Parathyroid adenoma (tissue), 2 donors: ENCODE results near the gene PSPN.

Source experiments
- H2AFZ ChIP-seq: fragments of 300-600 bp; sonication (generic); one replicate; pipeline ENCODE4 v1.7.0; 2017; ENCODE audit warnings: antibody characterized with exemption, mild to moderate bottlenecking
- H3K27ac ChIP-seq: fragments of 300-600 bp; sonication (generic); one replicate; pipeline ENCODE4 v1.7.0; 2017
- H3K27me3 ChIP-seq: fragments of 300-600 bp; sonication (generic); one replicate; pipeline ENCODE4 v1.7.0; 2017; ENCODE audit warnings: low read length; ENCODE audit not compliant: control insufficient read depth, insufficient read depth
- H3K36me3 ChIP-seq: fragments of 300-600 bp; sonication (generic); one replicate; pipeline ENCODE4 v1.7.0; 2017; ENCODE audit warnings: low read length; ENCODE audit not compliant: control insufficient read depth, insufficient read depth
- H3K4me1 ChIP-seq: fragments of 300-600 bp; sonication (generic); one replicate; pipeline ENCODE4 v1.7.0; 2017; ENCODE audit warnings: control low read depth
- H3K4me2 ChIP-seq: fragments of 300-600 bp; sonication (generic); one replicate; pipeline ENCODE4 v1.7.0; 2017; ENCODE audit warnings: low read length
- H3K4me3 ChIP-seq: fragments of 300-600 bp; sonication (generic); one replicate; pipeline ENCODE4 v1.7.0; 2017; ENCODE audit warnings: low read depth, low read length
- H3K79me2 ChIP-seq: fragments of 300-600 bp; sonication (generic); one replicate; pipeline ENCODE4 v1.7.0; 2017; ENCODE audit warnings: control low read depth
- H3K9ac ChIP-seq: fragments of 300-600 bp; sonication (generic); one replicate; pipeline ENCODE4 v1.7.0; 2017; ENCODE audit warnings: mild to moderate bottlenecking
- H3K9me3 ChIP-seq: fragments of 300-600 bp; sonication (generic); one replicate; pipeline ENCODE4 v1.7.0; 2017; ENCODE audit warnings: low read length; ENCODE audit not compliant: control insufficient read depth
- CTCF ChIP-seq: fragments of 300-600 bp; sonication (generic); IDR thresholded peaks from one replicate; pipeline ENCODE4 v1.7.0; 2017; ENCODE audit warnings: antibody characterized with exemption, mild to moderate bottlenecking
- donor health status: primary hyperparathyroidism.

Gene PSPN

DNA sequence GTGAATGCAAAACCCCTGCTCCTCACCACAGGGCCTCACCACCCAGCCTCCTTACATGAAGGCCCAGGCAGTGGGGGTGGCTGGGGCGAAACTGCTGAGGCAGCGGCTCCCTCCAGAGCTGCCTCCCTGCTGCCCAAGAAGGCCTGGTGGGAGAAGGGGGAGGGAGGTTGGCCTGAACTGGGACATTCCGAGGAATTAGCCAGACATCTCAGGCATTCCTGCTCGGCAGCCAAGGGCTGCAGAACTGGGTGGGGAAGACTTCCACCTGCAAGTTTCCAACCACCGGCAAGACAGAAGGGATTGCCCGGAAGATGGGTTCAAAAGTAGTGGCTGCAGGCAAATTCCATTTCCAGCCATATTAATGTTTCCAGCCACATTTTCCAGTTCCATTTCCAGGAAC is 2.3 kb upstream of the PSPN start:
- Histone ChIP-seq H3K4me1 (no peaks in the 10 kb centered on the region), H3K27ac (peak overlapping the region; percentile 4), H3K4me3 (no peak overlapping the region), H3K9ac (no peak overlapping the region), H3K36me3 (no peaks in the 10 kb centered on the region), H2AFZ (no peak overlapping the region), H3K4me2 (no peak overlapping the region), H3K27me3 (no peaks in the 10 kb centered on the region), H3K79me2 (no peaks in the 10 kb centered on the region), H3K9me3 (no peaks in the 10 kb centered on the region)
- no peak for TF ChIP-seq CTCF

DNA sequence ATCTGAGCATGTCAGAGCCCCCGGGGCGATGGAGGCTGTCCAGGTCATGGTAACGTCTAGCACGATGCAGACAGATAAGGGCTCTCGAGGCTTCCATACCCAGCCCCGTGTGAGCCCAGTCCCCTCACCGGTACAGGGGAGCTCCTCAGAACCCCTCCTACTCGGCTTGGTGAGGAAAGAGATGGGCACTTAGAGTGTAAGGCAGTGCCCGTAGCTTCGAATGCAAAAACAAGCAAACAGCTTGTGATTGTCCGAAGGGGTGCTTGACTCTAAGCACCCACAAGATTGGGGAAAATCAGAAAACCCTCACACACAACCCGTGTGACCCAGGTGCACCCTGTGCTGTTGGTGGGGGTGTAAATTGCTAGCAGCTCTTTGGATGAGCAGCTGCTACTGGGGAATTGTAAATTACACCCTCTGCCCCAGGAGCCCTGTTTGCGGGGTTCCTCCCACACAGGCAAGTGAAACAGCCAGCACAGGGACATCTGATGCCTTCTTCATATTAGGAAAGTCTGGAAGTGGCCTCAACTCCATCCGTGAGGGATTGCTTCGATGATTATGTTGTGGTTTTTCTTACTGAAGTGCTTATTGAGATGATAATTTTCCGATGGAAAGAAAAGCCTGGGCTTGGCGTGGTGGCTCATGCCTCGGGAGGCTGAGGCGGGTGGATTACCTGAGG is 918 bp upstream of the PSPN start:
- H3K4me1 ChIP-seq: no peaks in the 10 kb centered on the region

DNA sequence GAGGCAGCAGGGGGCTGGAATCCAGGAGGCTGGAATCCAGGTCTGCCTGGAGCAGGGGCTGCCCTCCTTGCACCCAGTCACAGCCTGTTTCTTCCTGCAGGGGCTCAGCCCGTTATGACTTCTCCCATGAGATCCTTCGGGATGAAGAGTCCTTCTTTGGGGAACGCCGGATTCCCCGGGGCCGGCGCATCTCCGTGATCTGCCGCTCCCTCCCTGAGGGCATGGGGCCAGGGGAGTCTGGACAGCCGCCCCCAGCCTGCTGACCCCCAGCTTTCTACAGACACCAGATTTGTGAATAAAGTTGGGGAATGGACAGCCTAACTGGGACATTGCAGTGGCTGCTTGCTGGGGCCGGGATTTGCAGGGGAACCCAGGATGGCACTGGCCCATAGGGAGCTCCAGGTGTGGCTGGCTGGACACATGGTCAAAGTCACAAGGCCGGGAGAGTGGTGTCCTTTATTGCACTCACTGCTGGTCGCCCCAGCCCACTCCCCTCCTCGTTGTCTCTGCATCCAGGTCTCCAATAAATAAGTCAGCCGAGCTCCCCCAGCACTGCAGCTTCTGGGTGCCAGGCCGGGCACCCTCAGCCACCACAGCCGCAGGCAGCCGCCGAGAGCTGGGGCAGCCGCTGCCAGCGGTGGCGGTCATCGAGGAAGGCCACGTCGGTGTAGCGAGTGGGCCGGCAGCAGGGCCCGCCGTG is 872 bp downstream of the PSPN start:
- Histone ChIP-seq H3K4me3 (no peak overlapping the region), H2AFZ (no peak overlapping the region), H3K4me2 (no peak overlapping the region), H3K27me3 (no peaks in the 10 kb centered on the region), H3K9ac (no peak overlapping the region), H3K27ac (no peak overlapping the region), H3K9me3 (no peaks in the 10 kb centered on the region), H3K4me1 (no peaks in the 10 kb centered on the region), H3K36me3 (no peaks in the 10 kb centered on the region), H3K79me2 (no peaks in the 10 kb centered on the region)
- TF ChIP-seq CTCF: no peak

More for the DNA sequence above, 918 bp upstream of the PSPN start:
- no peak overlapping the region for H2AFZ ChIP-seq
- H3K9me3 ChIP-seq: no peaks in the 10 kb centered on the region
- H3K9ac ChIP-seq: no peak overlapping the region
- H3K27ac ChIP-seq: no peak overlapping the region
- H3K4me2 ChIP-seq: no peak overlapping the region
- no peaks in the 10 kb centered on the region for H3K27me3 ChIP-seq
- H3K79me2 ChIP-seq: no peaks in the 10 kb centered on the region
- no peak for TF ChIP-seq CTCF
- no peak overlapping the region for H3K4me3 ChIP-seq
- no peaks in the 10 kb centered on the region for H3K36me3 ChIP-seq

DNA sequence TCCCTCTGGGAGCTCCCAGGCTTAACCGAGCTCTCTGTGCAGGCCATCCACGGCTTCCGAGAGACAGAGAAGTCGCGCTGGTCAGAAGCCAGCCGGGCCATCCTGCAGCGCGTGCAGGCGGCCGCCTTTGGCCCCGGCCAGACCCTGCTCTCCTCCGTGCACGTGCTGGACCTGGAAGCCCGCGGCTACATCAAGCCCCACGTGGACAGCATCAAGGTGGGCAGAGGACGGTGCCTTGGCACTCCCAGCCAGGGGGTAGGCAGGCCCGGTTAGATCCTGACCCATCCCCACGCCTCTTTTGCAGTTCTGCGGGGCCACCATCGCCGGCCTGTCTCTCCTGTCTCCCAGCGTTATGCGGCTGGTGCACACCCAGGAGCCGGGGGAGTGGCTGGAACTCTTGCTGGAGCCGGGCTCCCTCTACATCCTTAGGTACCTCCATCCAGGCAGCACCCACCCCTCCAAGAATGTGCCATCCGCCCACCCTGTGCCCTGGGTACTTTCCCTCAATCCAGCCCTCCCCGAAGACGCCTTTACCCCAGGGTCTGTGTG is 1.5 kb downstream of the PSPN start:
- Histone ChIP-seq H2AFZ (no peak overlapping the region), H3K4me2 (no peak overlapping the region), H3K27ac (no peak overlapping the region), H3K79me2 (no peaks in the 10 kb centered on the region), H3K9ac (no peak overlapping the region), H3K27me3 (no peaks in the 10 kb centered on the region), H3K36me3 (no peaks in the 10 kb centered on the region), H3K4me3 (no peak overlapping the region), H3K4me1 (no peaks in the 10 kb centered on the region), H3K9me3 (no peaks in the 10 kb centered on the region)
- TF ChIP-seq CTCF: no peak
